TTC549 (cell line): ENCODE measurements around the gene AUH.

ENCODE experiments used
- FAIRE-seq: peaks from 2 replicates; lab custom pipeline; 2012; peaks lifted over from hg19 to GRCh38; lab: Jason Lieb, UNC

The AUH gene

GRCh38 chr9:91336786-91337185 lies 24.9 kb downstream of the AUH start:
- FAIRE-seq = no peak

- no peak for FAIRE-seq
Observed at GRCh38 chr9:91334053-91334452, 27.7 kb downstream of the AUH start.

- no peak for FAIRE-seq
Observed at GRCh38 chr9:91333551-91333950, 28.2 kb downstream of the AUH start.

- no peak for FAIRE-seq
Observed at GRCh38 chr9:91332546-91333231, 29.0 kb downstream of the AUH start.

GRCh38 chr9:91331849-91332248 lies 29.9 kb downstream of the AUH start:
- no peak for FAIRE-seq

GRCh38 chr9:91328186-91328585 lies 33.5 kb downstream of the AUH start:
- no peak for FAIRE-seq

GRCh38 chr9:91321691-91322090 lies 40.0 kb downstream of the AUH start:
- FAIRE-seq = no peak

- no peak for FAIRE-seq
Observed at GRCh38 chr9:91320299-91320698, 41.4 kb downstream of the AUH start.

- no peak for FAIRE-seq
Observed at GRCh38 chr9:91316093-91316492, 45.6 kb downstream of the AUH start.

GRCh38 chr9:91315191-91315590 lies 46.5 kb downstream of the AUH start:
- no peak for FAIRE-seq

GRCh38 chr9:91312717-91313325 lies 48.9 kb downstream of the AUH start:
- FAIRE-seq = no peak

GRCh38 chr9:91310037-91310436 lies 51.7 kb downstream of the AUH start:
- no peak for FAIRE-seq

GRCh38 chr9:91308191-91308590 lies 53.5 kb downstream of the AUH start:
- no peak for FAIRE-seq

- no peak for FAIRE-seq
Observed at GRCh38 chr9:91307279-91307678, 54.4 kb downstream of the AUH start.

GRCh38 chr9:91306296-91306630 lies 55.5 kb downstream of the AUH start:
- FAIRE-seq = no peak

GRCh38 chr9:91305596-91306295 lies 56.0 kb downstream of the AUH start:
- FAIRE-seq = no peak

- FAIRE-seq = no peak
Observed at GRCh38 chr9:91303741-91304415, 57.8 kb downstream of the AUH start.

GRCh38 chr9:91302831-91303230 lies 58.9 kb downstream of the AUH start:
- FAIRE-seq = no peak

GRCh38 chr9:91301161-91301560 lies 60.6 kb downstream of the AUH start:
- no peak for FAIRE-seq

GRCh38 chr9:91298311-91298710 lies 63.4 kb downstream of the AUH start:
- FAIRE-seq = no peak

- FAIRE-seq = no peak
Observed at GRCh38 chr9:91297306-91297705, 64.4 kb downstream of the AUH start.

- no peak for FAIRE-seq
Observed at GRCh38 chr9:91296354-91296753, 65.4 kb downstream of the AUH start.

- no peak for FAIRE-seq
Observed at GRCh38 chr9:91295357-91295756, 66.4 kb downstream of the AUH start.
